Measurements from ENCODE around the gene TACR1. TPM values are rescaled to one million over a fixed set of nuclear protein-coding genes. Genes with fewer than 3 reads are reported as not detected.

Gene TACR1
- total and polyA plus RNA-seq, 2 of the 4 experiments (the other 2 are of a cell fraction): under 0.01 to 0.09 TPM

DNA sequence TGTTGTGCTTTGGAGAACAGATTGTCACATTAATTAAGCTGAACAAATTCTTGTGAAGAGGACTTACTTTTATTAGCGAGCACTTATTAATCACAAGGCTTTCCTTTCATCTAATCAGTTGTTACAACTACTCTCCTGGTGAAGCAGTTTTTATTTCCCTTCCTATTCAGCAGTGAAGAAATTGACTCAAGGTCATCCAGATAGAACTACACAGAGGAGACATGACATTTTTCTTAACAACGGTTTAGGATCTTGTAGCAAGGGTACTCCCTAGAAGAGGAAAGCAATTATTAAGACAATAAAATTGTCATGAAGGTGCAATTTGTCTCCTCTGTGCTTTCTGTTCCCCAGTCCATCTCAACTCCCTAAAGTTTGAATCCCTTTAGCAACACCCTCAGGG is 179.5 kb downstream of the TACR1 start:
- intact Hi-C loops (cut with micrococcal nuclease): no loop called here
- dilution Hi-C loops (cut with HindIII; ENCODE audit: low sequenced_read_pairs, unreplicated experiment): no loop called here
- ChIA-PET CTCF (no interaction called here), POLR2A (ENCODE audit: unreplicated experiment) (no interaction called here)
- no peaks in the 10 kb centered on the region for H4K20me1 ChIP-seq (ENCODE audit: insufficient read depth, low read length)
- H2BK120ac ChIP-seq (ENCODE audit: low read depth, low read length): peak overlapping the region; percentile 12; the same call in 1 of the 2 replicates
- H2BK15ac ChIP-seq (ENCODE audit: low read depth, low read length): no peak overlapping the region; the same call in 2 of the 3 replicates
- peaks cover 5% of the 10 kb centered on the region for H3K4me1 ChIP-seq (ENCODE audit: control insufficient read depth, insufficient read depth, low read length)
- no peak overlapping the region for H2BK5ac ChIP-seq (ENCODE audit: low read depth, low read length, poor library complexity, severe bottlenecking)
- DNase-seq (no peak), ATAC-seq (ENCODE audit: low read depth) (no peak)
- no peak overlapping the region for H3K27ac ChIP-seq (ENCODE audit: insufficient read depth, low read length)
- no peak overlapping the region for H2AK9ac ChIP-seq (replicated peaks; ENCODE audit: low read depth, low read length, poor library complexity)
- peak overlapping the region; percentile 76; the same call in 1 of the 2 replicates for H2AK5ac ChIP-seq (ENCODE audit: low read depth, low read length)
- in situ Hi-C loops (cut with MboI; ENCODE audit: low sequenced_read_pairs): no loop called here
- no peak overlapping the region for H3K23ac ChIP-seq (ENCODE audit: low read depth, low read length)
- TF ChIP-seq CEBPB (IDR thresholded peaks at IDR 0.05; ENCODE audit: low read depth, low read length): no peak
- no peak for TF ChIP-seq RCOR1 (IDR thresholded peaks at IDR 0.05; ENCODE audit: insufficient replicate concordance, low read length)
- no peak for TF ChIP-seq FOS (IDR thresholded peaks at IDR 0.05; ENCODE audit: low read depth, low read length)
- TF ChIP-seq, protein P1, sequence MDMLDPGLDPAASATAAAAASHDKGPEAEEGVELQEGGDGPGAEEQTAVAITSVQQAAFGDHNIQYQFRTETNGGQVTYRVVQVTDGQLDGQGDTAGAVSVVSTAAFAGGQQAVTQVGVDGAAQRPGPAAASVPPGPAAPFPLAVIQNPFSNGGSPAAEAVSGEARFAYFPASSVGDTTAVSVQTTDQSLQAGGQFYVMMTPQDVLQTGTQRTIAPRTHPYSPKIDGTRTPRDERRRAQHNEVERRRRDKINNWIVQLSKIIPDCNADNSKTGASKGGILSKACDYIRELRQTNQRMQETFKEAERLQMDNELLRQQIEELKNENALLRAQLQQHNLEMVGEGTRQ (IDR thresholded peaks at IDR 0.05; ENCODE audit: low read depth, low read length): no peak
- no peak for TF ChIP-seq RAD21 (IDR thresholded peaks at IDR 0.05; ENCODE audit: low read length)
- no peak for TF ChIP-seq MXI1 (IDR thresholded peaks at IDR 0.05; ENCODE audit: borderline replicate concordance, low read depth, low read length)
- no peak for TF ChIP-seq CTCF (conservative IDR thresholded peaks at IDR 0.05; ENCODE audit: low read depth, low read length)
- TF ChIP-seq, protein P2, sequence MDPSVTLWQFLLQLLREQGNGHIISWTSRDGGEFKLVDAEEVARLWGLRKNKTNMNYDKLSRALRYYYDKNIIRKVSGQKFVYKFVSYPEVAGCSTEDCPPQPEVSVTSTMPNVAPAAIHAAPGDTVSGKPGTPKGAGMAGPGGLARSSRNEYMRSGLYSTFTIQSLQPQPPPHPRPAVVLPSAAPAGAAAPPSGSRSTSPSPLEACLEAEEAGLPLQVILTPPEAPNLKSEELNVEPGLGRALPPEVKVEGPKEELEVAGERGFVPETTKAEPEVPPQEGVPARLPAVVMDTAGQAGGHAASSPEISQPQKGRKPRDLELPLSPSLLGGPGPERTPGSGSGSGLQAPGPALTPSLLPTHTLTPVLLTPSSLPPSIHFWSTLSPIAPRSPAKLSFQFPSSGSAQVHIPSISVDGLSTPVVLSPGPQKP (IDR thresholded peaks at IDR 0.05; ENCODE audit: borderline replicate concordance, low read depth, low read length): no peak
- no peak for TF ChIP-seq BHLHE40 (IDR thresholded peaks at IDR 0.05; ENCODE audit: low read depth, low read length)
- no peak for TF ChIP-seq SMC3 (IDR thresholded peaks at IDR 0.05; ENCODE audit: low read depth, low read length)
- TF ChIP-seq CHD1 (IDR thresholded peaks at IDR 0.05; ENCODE audit: low read depth, low read length): no peak
- TF ChIP-seq POLR2A (IDR thresholded peaks at IDR 0.05; ENCODE audit: low read depth, low read length): no peak
- no peak for TF ChIP-seq NFE2L2 (IDR thresholded peaks at IDR 0.05; ENCODE audit: low read depth, low read length)
- TF ChIP-seq MAZ (IDR thresholded peaks at IDR 0.05; ENCODE audit: borderline replicate concordance, low read depth, low read length): no peak
- no peak for TF ChIP-seq RFX5 (IDR thresholded peaks at IDR 0.05; ENCODE audit: low read depth, low read length)
- no peak for TF ChIP-seq MAFK (IDR thresholded peaks at IDR 0.05; ENCODE audit: low read depth, low read length)
- H4K91ac ChIP-seq (ENCODE audit: insufficient read depth, low read depth, low read length): 0 out of 2 replicates have a peak overlapping the region, but pooled peaks have one; percentile 24
- H3K9ac ChIP-seq (ENCODE audit: low read depth, low read length): no peak overlapping the region
- no TSS peak for BruUV-seq (replicated peaks)
- no peak overlapping the region for H2AFZ ChIP-seq (replicated peaks; ENCODE audit: low read length, poor library complexity)
- H4K5ac ChIP-seq (ENCODE audit: low read depth, low read length): no peak overlapping the region
- no CpG with 5 or more reads among the region's 2 CpGs for WGBS, 2 experiments (ENCODE audit: extremely low coverage in 2 of 2, insufficient read length in 1 of 2)
- no peak overlapping the region for H3K4ac ChIP-seq (ENCODE audit: low read depth, low read length)
- H3K36me3 ChIP-seq (ENCODE audit: control insufficient read depth, insufficient read depth, low read length): no peaks in the 10 kb centered on the region
- no peak overlapping the region for H3K18ac ChIP-seq (ENCODE audit: low read depth, low read length)
- H4K8ac ChIP-seq (ENCODE audit: low read depth in 2 of 2, low read length in 2 of 2): no peak overlapping the region
- no peaks in the 10 kb centered on the region for H3K9me3 ChIP-seq (ENCODE audit: control insufficient read depth, insufficient read depth, low read length)
- no peak overlapping the region for H3K4me3 ChIP-seq (ENCODE audit: insufficient read depth, low read depth, low read length)
- H3K79me1 ChIP-seq (ENCODE audit: low read depth in 1 of 2, low read length in 2 of 2): no peaks in the 10 kb centered on the region
- H2BK20ac ChIP-seq (ENCODE audit: low read depth, low read length): 0 out of 2 replicates have a peak overlapping the region, but pooled peaks have one; percentile 15
- H3K14ac ChIP-seq (replicated peaks; ENCODE audit: low read depth, low read length): no peak overlapping the region
- H3K56ac ChIP-seq (ENCODE audit: extremely low read depth, insufficient read depth, low read length): no peak overlapping the region
- no peaks in the 10 kb centered on the region for H3K27me3 ChIP-seq (ENCODE audit: control insufficient read depth, insufficient read depth, low read length)
- no peak overlapping the region for H3K4me2 ChIP-seq (ENCODE audit: low read depth, low read length)
- peaks cover 2% of the 10 kb centered on the region; the same call in 1 of the 2 replicates for H3K9me1 ChIP-seq (ENCODE audit: insufficient read depth, low read length)
